Measurements from ENCODE around the gene NOM1. TPM values are rescaled to one million over a fixed set of nuclear protein-coding genes. Genes with fewer than 3 reads are reported as not detected.

Gene NOM1
- total RNA-seq, 1 donor from 2014 or later: 15.1 TPM

DNA sequence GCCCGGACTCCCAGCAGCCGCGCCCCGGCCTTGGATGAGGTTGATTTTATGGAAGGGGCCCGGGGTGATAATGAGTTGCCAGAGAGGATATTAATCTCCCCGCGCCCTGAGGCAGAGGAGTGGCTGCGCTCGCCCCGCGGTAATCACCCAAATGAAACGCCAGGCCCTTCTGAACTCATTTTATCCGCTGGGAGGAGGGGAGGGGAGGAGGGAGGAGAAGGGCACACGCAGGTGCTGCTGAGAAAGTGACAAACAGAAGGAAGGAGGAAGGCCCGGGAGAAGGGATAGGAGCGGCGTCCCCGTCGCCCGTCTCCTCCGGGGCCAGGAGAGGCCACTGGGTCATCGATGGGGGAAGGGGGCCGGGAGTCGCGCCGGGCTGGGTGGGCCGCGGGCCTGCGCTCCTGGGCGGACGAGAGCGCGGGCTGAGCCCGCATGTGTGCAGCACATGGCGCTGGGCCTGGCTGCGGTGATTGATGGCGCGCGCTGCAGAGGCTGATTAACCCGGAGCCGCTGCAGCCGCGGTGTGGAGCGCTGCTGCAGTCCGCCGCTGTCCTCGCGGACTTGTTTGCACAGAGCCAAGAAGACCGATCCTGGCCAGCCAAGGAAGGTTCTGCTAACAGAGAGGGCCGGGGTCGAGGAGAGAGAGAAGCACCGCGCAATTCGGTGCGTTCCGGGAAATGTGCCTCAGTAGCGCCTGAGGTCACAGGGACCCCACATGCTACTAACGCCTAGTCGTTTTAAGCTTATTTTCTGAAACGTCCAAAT is 54.4 kb downstream of the NOM1 start:
- peak; percentile 41 to 53 for DNase-seq (ENCODE audit: low read depth in 2 of 2)

DNA sequence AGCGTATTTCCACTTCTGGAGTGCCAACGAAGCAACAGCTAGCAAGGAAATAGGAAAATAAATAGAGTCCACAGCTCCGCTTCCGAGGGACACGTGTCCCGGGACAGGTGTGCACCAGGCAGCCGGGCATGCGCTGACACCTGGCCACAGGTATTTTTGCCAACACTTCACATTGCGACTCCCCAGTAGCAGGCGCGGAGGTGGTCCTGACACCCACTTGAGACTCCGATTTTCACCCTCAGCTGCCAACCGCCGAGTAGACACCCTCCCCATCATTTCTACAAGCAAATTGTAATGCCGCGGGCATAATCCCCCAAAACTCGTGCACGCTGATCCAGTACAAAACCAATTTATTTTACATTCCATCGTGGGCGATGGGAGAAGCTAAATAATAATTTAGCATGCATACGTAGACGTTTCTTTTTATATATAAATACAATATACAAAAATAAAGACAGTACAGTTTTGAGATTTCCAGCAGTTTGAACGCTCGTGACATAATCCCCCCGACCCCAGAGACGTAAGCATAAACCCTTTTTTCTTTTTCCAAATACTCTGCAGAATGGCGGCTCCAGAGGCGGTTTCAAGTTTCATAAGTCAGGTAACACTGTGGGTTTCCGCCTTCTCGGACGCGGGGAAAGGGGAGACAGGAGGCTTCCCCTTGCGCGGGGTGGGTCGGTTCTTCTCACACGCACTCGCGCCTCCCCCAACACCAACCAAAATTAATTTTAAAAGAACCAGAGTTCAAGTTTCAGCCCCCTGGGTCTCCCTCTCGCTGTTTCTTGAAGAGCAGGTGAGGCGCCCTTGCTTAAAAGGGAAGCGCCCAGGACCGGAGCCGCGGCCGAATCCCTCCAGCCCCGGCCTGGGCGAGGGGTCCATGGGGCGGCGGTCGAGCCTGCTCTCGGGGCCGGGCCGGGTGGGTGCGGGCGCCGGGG is 55.3 kb downstream of the NOM1 start:
- no peak for DNase-seq (ENCODE audit: low read depth in 2 of 2)

DNA sequence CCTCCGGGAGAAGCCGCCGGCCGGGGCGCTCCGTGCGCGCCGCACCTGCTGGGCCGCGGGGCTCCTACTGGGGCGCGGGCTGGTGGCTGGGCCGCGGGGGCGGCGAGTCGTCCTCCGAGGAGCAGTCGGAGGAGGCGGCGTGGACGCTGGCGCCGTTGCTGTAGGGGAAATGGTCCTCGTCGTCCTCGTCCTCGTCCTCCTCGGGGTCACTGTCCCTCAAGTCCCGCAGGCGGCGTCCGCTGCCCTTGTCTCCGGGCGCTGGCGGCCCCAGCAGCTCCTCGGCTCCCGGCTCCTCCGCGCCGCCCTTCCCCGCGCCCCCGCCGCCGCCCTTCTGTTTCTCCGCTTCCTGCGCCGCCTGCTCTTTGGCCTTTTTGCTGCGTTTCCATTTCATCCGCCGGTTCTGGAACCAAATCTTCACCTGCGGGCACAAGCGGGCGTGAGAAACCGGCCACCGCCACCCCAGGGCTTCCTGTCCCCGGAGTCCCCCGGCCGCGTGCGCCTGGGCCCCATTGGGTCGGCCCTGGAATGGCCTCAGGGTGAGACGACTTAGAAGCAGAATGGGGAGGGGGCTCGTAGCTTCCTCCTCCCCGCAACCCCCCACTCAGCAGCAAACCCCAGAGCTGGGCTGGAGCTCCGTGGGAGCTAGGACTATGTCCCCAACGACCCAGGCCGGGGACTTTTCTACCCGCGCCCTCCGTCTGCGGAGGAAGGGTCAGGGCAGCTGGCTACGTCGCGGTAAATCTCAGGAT is 56.1 kb downstream of the NOM1 start:
- no peak for DNase-seq (ENCODE audit: low read depth in 2 of 2)

GRCh38 chr7:157006205-157006747 is 56.8 kb downstream of the NOM1 start:
- DNase-seq (ENCODE audit: low read depth in 2 of 2): no peak

DNA sequence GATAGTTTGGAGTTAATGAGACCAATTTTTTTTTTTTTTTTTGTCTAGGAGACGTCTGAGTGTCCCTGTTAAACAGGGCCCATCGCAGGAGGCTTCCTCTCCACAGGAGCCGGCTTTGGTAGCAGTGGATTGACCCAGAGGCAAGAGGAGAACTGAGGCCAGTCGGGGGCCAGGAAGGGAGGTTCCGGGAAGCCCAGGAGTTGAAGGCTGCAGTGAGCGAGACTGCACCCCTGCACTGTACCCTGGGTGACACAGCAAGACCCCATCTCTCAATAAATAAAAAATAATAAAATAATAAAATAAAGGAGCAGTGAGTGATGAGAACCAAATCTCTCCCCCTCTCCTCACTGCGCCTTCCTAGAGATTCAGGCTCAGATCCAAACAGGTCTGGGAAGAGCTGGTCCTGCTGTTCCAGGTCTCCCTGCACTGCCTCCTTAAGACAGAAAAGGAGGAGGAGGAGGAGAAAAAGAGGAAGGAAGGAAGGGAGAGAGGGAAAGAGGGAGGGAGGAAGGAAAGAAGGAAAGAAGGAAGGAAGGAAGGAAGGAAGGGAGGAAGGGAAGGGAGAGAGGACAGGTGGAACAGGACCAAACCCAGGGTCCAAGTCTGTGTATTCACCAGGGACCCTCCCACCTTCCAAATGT is 57.4 kb downstream of the NOM1 start:
- no peak for DNase-seq (ENCODE audit: low read depth in 2 of 2)

GRCh38 chr7:157007470-157008066 is 58.1 kb downstream of the NOM1 start:
- no peak for DNase-seq (ENCODE audit: low read depth in 2 of 2)

DNA sequence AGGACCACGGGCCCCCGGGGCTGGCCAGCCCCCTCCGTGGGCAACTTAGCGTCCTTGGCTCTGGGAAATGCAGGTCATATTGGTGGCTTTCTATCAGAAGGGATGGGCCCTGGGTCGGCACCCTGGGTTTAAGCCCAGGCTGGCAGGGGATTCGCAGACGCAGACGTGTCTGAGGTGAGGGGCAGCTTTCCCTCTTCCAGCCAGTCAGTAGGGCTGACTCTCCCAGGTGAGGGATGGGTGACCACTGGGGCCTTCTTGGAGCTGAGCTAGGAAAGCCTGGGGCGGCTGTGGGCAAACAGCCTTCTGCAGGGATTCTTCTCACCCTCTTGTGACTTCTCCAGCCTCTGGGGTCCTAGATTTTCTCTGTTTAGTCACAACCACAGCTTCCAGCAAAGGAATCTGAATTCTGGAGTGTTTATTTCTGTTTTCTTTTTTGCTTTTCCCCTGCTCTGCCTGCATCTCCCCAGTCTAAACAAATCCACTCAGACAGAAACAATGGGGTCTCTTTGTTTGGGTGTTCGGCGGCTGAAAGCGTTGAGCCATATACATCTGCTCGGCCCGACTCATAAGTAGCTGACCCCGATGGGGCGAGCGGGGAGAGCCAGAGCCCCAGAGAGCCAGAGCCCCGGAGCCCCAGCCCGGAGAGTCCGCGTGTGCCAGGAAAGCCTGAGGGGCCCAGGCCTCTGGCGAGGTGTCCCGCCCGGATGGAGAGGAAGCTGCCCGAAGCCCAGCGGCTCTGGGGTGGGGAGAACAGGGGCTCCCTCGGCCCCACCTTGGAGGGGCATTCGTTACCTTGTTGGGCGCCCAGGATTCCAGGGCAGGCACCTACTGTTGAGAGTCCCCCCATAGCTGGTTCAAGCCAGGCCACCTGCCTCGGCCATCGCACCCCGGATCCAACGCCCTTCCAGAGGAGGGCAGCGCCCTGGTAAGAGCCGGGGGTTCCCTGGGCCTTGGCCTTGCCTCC is 59.0 kb downstream of the NOM1 start:
- DNase-seq (ENCODE audit: low read depth in 2 of 2): no peak

DNA sequence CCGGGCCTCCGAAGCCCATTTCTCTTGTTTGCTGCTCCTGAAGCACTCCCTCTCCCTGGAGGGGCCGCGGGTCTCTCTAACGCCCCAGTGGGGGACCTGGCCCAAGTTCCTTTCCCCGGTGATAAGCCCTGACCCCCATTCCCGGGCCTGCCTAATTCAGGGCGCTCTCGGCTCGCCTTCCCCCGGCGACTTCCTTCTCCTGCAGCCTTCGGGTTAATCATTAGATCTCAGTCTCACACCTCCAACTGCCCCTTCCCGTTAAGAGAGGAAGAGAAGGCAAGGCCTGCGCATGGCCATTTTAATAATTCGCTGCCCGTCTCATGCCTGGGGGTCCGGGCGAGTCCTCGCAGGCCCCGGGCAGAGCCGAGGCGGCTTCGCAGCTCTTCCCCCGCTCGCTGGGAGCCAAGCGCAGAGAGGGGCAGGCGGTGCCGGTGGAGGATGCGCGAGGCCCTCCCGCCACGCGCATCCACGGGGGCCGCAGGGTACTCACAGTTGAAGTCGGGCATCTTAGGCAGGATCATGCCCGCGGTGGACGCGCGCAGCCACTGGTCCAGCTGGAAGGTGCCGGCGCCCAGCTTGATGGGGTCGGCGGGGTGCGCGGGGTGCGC is 59.8 kb downstream of the NOM1 start:
- DNase-seq (ENCODE audit: low read depth in 2 of 2): no peak

- no peak for DNase-seq (ENCODE audit: low read depth in 2 of 2)
Observed at GRCh38 chr7:157009778-157010587, 60.5 kb downstream of the NOM1 start.

DNA sequence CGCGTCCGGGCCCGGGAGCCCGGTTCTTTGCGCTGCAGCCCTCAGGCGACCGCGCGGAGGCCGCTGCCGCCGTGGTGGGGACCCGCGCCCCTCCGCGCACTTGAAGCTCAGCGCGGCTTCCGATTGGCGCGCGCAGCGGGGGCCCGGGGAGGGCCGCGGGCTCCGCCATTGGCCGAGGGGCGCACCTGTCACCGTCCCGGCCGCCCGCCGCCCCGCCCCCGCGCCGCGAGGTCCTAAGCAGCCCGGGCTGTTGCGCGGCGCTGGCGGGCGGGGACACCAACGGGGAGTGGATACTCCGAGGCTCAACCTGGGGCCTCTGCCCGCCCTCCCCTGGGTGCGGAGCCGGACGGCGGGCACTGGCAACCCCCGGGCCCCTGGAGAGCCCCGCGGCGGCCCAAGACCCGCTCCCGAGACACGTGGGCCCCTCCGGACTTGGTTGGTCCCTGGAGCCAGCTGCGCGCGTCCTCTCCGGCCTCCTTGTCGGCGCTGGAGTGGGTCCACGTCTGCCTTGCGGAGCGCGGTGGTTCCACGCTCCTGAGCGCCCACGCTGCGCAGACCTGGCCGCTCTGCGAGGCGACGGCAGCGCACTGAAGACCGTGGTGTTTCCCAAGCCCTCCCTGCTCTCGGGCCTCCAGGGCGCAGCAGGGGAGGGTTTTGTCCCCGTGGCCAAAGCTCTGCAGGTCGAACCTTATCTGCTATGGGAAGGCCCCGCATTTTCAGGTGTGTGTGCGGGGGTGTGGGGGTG is 61.2 kb downstream of the NOM1 start, which contains the start of gene MNX1:
Gene MNX1 (minus strand): TSS at position 76 of the 745 bp plus-strand sequence. CDS start 313 bp downstream, outside the sequence.
- DNase-seq (ENCODE audit: low read depth in 2 of 2): peak in 1 of 2 donors; percentile 84

- DNase-seq (ENCODE audit: low read depth in 2 of 2): no peak
Observed at GRCh38 chr7:157011333-157012112, 62.0 kb downstream of the NOM1 start.

GRCh38 chr7:157012113-157012547 is 62.6 kb downstream of the NOM1 start:
- DNase-seq (ENCODE audit: low read depth in 2 of 2): no peak

- no peak for DNase-seq (ENCODE audit: low read depth in 2 of 2)
Observed at GRCh38 chr7:157013101-157013500, 63.6 kb downstream of the NOM1 start.

DNA sequence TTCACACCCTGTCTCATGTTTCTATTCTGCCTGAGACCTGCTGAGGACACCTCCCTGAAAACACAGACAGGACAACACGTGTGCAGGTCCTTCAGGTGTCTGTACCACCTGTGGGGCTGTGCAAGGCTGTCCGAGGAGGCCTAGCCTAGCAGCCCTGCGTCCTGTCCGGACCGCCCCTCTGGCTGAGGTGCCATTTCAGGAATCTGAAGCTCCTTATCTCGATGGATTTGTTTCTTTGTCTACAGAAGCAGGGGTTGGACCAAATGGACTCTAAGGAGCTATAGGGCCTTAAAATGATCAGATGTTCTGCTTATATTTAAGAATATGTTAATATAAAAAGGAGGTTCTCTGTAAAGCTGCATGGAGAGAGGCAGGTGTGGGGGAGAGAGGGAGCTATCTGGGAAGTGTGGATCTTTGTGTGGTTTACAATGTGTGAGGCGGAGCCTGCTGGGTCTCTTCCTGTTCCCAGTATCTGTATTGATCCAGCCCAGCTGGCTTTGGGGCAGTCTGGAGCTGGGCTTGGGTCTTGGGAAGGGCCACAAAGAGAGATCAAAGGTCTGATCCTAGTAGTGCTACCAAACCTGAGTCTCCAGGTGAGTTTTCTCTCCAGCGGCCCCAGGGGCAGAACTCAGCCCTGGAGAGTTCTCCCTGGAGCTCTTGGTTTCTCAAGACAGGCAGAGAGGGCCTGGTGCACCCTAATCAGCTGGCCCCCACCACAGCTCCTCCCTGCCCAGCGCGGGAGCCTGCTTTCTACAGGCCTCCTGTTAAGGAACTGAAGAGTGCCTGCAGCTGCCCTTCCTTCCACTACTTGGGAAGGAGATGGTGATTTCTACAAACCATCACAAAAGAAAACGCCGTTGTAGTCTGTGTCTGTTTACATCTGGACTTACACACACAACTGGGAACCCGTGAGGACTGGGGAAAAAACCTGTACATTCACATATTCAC is 64.4 kb downstream of the NOM1 start:
- no peak for DNase-seq (ENCODE audit: low read depth in 2 of 2)
